ENCODE measurements around the gene SLC16A7. TPM values are rescaled to one million over a fixed set of nuclear protein-coding genes. Genes with fewer than 3 reads are reported as not detected.
"Not testable (repeated sequence)": the region's sequence is repeated elsewhere in the genome, so short reads cannot be mapped to it uniquely, and the experiment has no call there.

SLC16A7 gene
- total RNA-seq, 4 donors from 2014 or later: 56.9 to 127 (median 64.9) TPM

GRCh38 chr12:59744564-59744963 is 148.7 kb downstream of the SLC16A7 start:
- TF ChIP-seq CTCF (IDR thresholded peaks at IDR 0.05): no peak
- ATAC-seq (ENCODE audit: low FRiP score) (no peak), DNase-seq (ENCODE audit: low spot score) (no peak)

- ATAC-seq (ENCODE audit: low FRiP score); DNase-seq (ENCODE audit: low spot score): not testable (repeated sequence)
Measured at GRCh38 chr12:59751091-59751490, 155.3 kb downstream of the SLC16A7 start.

- ATAC-seq (ENCODE audit: low FRiP score) (no peak), DNase-seq (ENCODE audit: low spot score) (no peak)
- no peak for TF ChIP-seq CTCF (IDR thresholded peaks at IDR 0.05)
Measured at GRCh38 chr12:59761542-59761941, 165.7 kb downstream of the SLC16A7 start.

GRCh38 chr12:59763835-59764234 is 168.0 kb downstream of the SLC16A7 start:
- ATAC-seq (ENCODE audit: low FRiP score): no peak
- DNase-seq (ENCODE audit: low spot score): no peak
- no peak for TF ChIP-seq CTCF (IDR thresholded peaks at IDR 0.05)

GRCh38 chr12:59768031-59768430 is 172.2 kb downstream of the SLC16A7 start:
- no peak for TF ChIP-seq CTCF (IDR thresholded peaks at IDR 0.05)
- ATAC-seq (ENCODE audit: low FRiP score): no peak
- DNase-seq (ENCODE audit: low spot score): no peak

- ATAC-seq (ENCODE audit: low FRiP score) (no peak), DNase-seq (ENCODE audit: low spot score) (no peak)
- TF ChIP-seq CTCF (IDR thresholded peaks at IDR 0.05): no peak
Measured at GRCh38 chr12:59780605-59781135, 184.8 kb downstream of the SLC16A7 start.

- ATAC-seq (ENCODE audit: low FRiP score): no peak
- no peak for TF ChIP-seq CTCF (IDR thresholded peaks at IDR 0.05)
- no peak for DNase-seq (ENCODE audit: low spot score)
Measured at GRCh38 chr12:59787610-59788009, 191.8 kb downstream of the SLC16A7 start.

- ATAC-seq (ENCODE audit: low FRiP score) (no peak), DNase-seq (ENCODE audit: low spot score) (no peak)
- TF ChIP-seq CTCF (IDR thresholded peaks at IDR 0.05): no peak
Measured at GRCh38 chr12:59792647-59793046, 196.8 kb downstream of the SLC16A7 start.

All from omental fat pad (tissue), 4 donors.